Stromal cell of bone marrow (primary cell): Measurements from ENCODE around the gene FRAT1.
A peak's percentile ranks its signal among the peaks of the same experiment; 100 is the strongest.

Experiments
- DNase-seq: peaks from one replicate; pipeline ENCODE4 v3.0.0-alpha.2; 2012; ENCODE audit warnings: low read depth

The FRAT1 gene

GRCh38 chr10:97307866-97308780, 10.9 kb upstream of the FRAT1 start:
- DNase-seq = no peak

- DNase-seq = no peak
Observed at GRCh38 chr10:97311111-97311626, 7.9 kb upstream of the FRAT1 start.

GRCh38 chr10:97312897-97313296, 6.2 kb upstream of the FRAT1 start:
- no peak for DNase-seq

GRCh38 chr10:97314671-97315070, 4.4 kb upstream of the FRAT1 start:
- no peak for DNase-seq

- no peak for DNase-seq
Observed at GRCh38 chr10:97319671-97320479, 804 bp downstream of the FRAT1 start.

GRCh38 chr10:97320480-97321031, 1.5 kb downstream of the FRAT1 start:
- no peak for DNase-seq

GRCh38 chr10:97321032-97321803, 2.1 kb downstream of the FRAT1 start:
- DNase-seq = no peak

GRCh38 chr10:97321804-97322190, 2.7 kb downstream of the FRAT1 start:
- DNase-seq = no peak

- no peak for DNase-seq
Observed at GRCh38 chr10:97323501-97323900, 4.4 kb downstream of the FRAT1 start.

GRCh38 chr10:97325754-97326153, 6.7 kb downstream of the FRAT1 start:
- no peak for DNase-seq

GRCh38 chr10:97327348-97328294, 8.6 kb downstream of the FRAT1 start:
- DNase-seq = no peak

- DNase-seq = no peak
Observed at GRCh38 chr10:97328646-97329453, 9.8 kb downstream of the FRAT1 start.

GRCh38 chr10:97329766-97330165, 10.7 kb downstream of the FRAT1 start:
- no peak for DNase-seq

- no peak for DNase-seq
Observed at GRCh38 chr10:97331153-97331703, 12.2 kb downstream of the FRAT1 start.

GRCh38 chr10:97332591-97333350, 13.7 kb downstream of the FRAT1 start:
- DNase-seq = peak; percentile 69

GRCh38 chr10:97333351-97333600, 14.2 kb downstream of the FRAT1 start:
- no peak for DNase-seq

GRCh38 chr10:97333601-97334369, 14.7 kb downstream of the FRAT1 start:
- no peak for DNase-seq
